ENCODE data around the gene SPATA31D3.
"Not testable (repeated sequence)": the region's sequence is repeated elsewhere in the genome, so short reads cannot be mapped to it uniquely, and the experiment has no call there.

DNA sequence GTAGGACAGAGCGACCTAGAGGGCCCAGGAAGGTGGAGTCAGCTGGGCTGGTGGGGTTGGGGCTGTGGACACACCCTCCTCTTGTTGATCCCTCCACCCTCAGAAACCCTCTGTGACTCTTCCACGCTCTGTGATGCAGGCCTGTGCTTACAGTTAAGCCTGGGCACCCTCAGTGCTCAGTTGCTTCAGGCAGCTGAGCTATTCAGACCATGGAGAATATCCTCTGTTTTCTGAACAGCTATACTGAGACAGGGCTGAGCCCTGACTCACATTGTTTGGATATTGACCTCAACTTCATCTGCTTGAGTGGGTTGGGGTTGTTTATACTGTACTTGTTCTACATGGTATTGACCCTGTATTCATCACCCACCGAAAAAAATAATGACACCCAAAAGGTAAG, 15.0 kb upstream of the SPATA31D3 start, which contains the start of gene SPATA31D4:
- TF ChIP-seq, protein P1, sequence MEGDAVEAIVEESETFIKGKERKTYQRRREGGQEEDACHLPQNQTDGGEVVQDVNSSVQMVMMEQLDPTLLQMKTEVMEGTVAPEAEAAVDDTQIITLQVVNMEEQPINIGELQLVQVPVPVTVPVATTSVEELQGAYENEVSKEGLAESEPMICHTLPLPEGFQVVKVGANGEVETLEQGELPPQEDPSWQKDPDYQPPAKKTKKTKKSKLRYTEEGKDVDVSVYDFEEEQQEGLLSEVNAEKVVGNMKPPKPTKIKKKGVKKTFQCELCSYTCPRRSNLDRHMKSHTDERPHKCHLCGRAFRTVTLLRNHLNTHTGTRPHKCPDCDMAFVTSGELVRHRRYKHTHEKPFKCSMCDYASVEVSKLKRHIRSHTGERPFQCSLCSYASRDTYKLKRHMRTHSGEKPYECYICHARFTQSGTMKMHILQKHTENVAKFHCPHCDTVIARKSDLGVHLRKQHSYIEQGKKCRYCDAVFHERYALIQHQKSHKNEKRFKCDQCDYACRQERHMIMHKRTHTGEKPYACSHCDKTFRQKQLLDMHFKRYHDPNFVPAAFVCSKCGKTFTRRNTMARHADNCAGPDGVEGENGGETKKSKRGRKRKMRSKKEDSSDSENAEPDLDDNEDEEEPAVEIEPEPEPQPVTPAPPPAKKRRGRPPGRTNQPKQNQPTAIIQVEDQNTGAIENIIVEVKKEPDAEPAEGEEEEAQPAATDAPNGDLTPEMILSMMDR (IDR thresholded peaks at IDR 0.05), result not testable (repeated sequence)
- TF ChIP-seq EP300 (IDR thresholded peaks at IDR 0.05), result not testable (repeated sequence)
